ENCODE results near the gene EAF2. TPM values are rescaled to one million over a fixed set of nuclear protein-coding genes. Genes with fewer than 3 reads are reported as not detected.

Gene EAF2
- total RNA-seq, 2 donors from 2014 or later = 1.6 to 3.2 TPM

DNA sequence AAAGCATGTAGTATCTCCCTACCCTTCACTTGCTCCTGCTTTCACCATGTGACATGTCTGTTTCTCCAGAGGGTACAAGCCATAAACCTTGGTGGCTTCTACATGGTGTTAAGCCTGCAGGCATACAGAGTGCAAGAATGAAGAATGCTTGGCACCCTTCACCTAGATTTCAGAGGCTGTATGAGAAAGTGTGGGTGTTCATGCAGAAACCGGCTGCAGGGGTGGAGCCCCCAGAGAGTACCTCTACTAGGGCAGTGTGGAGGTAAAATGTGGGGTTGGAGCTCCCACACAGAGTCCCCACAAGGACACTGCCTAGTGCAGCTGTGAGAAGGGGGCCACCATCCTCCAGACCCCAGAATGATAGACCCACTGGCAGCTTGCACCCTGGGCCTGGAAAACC, 91.4 kb downstream of the EAF2 start:
- H3K4me3 ChIP-seq = no peak overlapping the region
- TF ChIP-seq, protein P1, sequence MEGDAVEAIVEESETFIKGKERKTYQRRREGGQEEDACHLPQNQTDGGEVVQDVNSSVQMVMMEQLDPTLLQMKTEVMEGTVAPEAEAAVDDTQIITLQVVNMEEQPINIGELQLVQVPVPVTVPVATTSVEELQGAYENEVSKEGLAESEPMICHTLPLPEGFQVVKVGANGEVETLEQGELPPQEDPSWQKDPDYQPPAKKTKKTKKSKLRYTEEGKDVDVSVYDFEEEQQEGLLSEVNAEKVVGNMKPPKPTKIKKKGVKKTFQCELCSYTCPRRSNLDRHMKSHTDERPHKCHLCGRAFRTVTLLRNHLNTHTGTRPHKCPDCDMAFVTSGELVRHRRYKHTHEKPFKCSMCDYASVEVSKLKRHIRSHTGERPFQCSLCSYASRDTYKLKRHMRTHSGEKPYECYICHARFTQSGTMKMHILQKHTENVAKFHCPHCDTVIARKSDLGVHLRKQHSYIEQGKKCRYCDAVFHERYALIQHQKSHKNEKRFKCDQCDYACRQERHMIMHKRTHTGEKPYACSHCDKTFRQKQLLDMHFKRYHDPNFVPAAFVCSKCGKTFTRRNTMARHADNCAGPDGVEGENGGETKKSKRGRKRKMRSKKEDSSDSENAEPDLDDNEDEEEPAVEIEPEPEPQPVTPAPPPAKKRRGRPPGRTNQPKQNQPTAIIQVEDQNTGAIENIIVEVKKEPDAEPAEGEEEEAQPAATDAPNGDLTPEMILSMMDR (IDR thresholded peaks at IDR 0.05) = no peak
- no peak overlapping the region for H3K27ac ChIP-seq
- no peaks in the 10 kb centered on the region for H3K4me1 ChIP-seq
- DNase-seq (ENCODE audit: low spot score) = no peak
- no peaks in the 10 kb centered on the region for H3K27me3 ChIP-seq
- H3K9me3 ChIP-seq = no peaks in the 10 kb centered on the region
- peaks cover 10% of the 10 kb centered on the region for H3K36me3 ChIP-seq

Other genes with a start within 250 kb of the EAF2 start
- gene FBXO40, start 241.8 kb upstream of the EAF2 start, total RNA-seq = 100 to 1,000 TPM in 1 of 2 donors, 10 to 100 TPM in 1; 81.6 to 187 TPM
- 10 to 100 TPM in 1 of 2 donors, 1 to 10 TPM in 1; 9.6 to 26.1 TPM for gene HCLS1, start 174.3 kb upstream of the EAF2 start, total RNA-seq
- gene GOLGB1, start 85.5 kb upstream of the EAF2 start, total RNA-seq = 10 to 100 TPM; 44.1 to 49.6 TPM
- 1 to 10 TPM; 6.5 to 6.7 TPM for gene IQCB1, start 149 bp upstream of the EAF2 start, total RNA-seq
- 1 to 10 TPM in 1 of 2 donors, under 1 TPM in 1; 0.47 to 1.7 TPM for gene SLC15A2, start 59.2 kb downstream of the EAF2 start, total RNA-seq
- gene ILDR1, start 187.0 kb downstream of the EAF2 start, total RNA-seq = not detected
- gene CD86, start 220.2 kb downstream of the EAF2 start, total RNA-seq = 1 to 10 TPM; 1.9 to 5.1 TPM

Measured in right atrium auricular region (tissue), 2 donors.